ENCODE measurements around the gene COL19A1.

COL19A1 gene

DNA sequence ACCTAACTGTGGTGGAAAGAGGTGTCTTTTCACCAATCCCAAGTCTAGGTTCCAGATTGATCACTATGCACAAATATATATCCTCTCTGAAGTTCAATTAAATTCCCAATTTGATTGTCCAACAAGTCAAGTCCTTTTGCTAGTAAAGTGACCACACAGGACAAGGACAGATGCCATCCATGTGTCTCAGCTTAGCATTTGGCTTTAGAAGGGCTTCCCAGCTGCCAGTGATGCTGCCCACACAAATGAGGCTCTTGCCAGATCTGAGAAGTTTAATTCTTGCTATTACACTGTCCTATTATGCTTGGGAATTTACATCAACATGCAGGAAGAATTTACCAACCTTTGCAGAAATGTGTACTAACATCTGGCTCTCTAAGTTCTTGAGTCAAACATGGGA lies 328.1 kb downstream of the COL19A1 start:
- H3K27me3 Mint-ChIP-seq: peaks cover 7% of the 10 kb centered on the region
- no peaks in the 10 kb centered on the region for H3K4me1 Mint-ChIP-seq
- H3K27ac Mint-ChIP-seq: no peak overlapping the region
- H3K4me3 Mint-ChIP-seq: no peak overlapping the region
- H3K36me3 Mint-ChIP-seq: no peaks in the 10 kb centered on the region
- no peaks in the 10 kb centered on the region for H3K9me3 Mint-ChIP-seq

GRCh38 chr6:70196531-70196930 lies 330.2 kb downstream of the COL19A1 start:
- H3K4me1 Mint-ChIP-seq: no peaks in the 10 kb centered on the region
- H3K36me3 Mint-ChIP-seq: no peaks in the 10 kb centered on the region
- H3K4me3 Mint-ChIP-seq: no peak overlapping the region
- H3K27ac Mint-ChIP-seq: no peak overlapping the region
- H3K9me3 Mint-ChIP-seq: no peaks in the 10 kb centered on the region
- H3K27me3 Mint-ChIP-seq: peaks cover 7% of the 10 kb centered on the region

DNA sequence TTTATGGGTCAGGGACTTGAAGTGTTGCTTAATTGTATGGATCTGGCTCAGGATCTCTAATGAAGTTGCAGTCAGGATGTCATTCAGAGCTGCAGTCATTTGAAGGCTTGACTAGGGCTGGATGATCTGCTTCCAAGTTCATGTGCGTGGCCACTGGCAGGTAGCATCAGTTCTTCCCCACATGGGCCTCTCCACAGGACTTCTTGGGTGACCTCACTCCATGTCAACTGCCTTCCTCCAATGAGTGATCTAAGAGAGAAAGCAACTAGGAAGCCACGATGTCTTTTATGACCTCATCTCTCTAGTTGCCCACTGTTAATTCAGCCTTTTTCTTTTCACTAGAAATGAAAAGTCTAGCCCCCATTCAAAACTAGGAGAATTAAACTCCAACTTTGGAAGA lies 332.4 kb downstream of the COL19A1 start:
- Mint-ChIP-seq H3K36me3 (no peaks in the 10 kb centered on the region), H3K4me1 (no peaks in the 10 kb centered on the region), H3K4me3 (no peak overlapping the region)

DNA sequence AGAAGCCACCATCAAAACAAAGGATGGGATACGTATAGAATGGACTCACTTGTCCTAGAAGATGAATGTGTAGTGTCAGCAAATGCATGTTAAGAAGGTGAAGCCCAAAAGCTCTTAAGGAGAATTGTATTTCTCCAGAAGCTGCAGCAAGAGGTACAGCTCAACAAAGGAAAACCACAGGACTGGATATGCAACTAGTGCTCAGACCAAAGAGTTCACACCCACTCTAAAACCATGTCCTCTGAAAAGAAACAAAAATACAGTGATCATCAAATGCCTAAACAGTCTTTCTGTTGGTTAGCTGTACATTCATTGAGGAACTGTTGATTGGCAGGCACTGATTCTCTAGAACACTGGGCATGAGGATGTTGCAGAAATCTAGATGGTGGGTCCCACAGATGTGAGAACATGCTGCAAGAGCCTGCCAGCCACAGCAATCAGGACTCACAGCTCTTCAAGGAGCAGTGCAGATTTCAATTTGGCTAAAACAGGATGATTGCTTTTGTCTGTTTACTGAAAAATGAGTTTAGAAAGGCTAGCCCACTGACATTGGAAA lies 342.0 kb downstream of the COL19A1 start:
- no peak overlapping the region for H3K27ac Mint-ChIP-seq
- H3K27me3 Mint-ChIP-seq: peaks cover 5% of the 10 kb centered on the region
- no peaks in the 10 kb centered on the region for H3K36me3 Mint-ChIP-seq
- H3K4me3 Mint-ChIP-seq: no peak overlapping the region
- no peaks in the 10 kb centered on the region for H3K4me1 Mint-ChIP-seq
- no peaks in the 10 kb centered on the region for H3K9me3 Mint-ChIP-seq

More for the DNA sequence above, 332.4 kb downstream of the COL19A1 start:
- Mint-ChIP-seq H3K27ac (no peak overlapping the region), H3K9me3 (no peaks in the 10 kb centered on the region), H3K27me3 (peaks cover 5% of the 10 kb centered on the region)

- Mint-ChIP-seq H3K27ac (no peak overlapping the region), H3K4me3 (no peak overlapping the region), H3K36me3 (no peaks in the 10 kb centered on the region), H3K9me3 (no peaks in the 10 kb centered on the region), H3K4me1 (no peaks in the 10 kb centered on the region), H3K27me3 (peaks cover 2% of the 10 kb centered on the region)
Measured at GRCh38 chr6:70210462-70210861, 344.1 kb downstream of the COL19A1 start.

DNA sequence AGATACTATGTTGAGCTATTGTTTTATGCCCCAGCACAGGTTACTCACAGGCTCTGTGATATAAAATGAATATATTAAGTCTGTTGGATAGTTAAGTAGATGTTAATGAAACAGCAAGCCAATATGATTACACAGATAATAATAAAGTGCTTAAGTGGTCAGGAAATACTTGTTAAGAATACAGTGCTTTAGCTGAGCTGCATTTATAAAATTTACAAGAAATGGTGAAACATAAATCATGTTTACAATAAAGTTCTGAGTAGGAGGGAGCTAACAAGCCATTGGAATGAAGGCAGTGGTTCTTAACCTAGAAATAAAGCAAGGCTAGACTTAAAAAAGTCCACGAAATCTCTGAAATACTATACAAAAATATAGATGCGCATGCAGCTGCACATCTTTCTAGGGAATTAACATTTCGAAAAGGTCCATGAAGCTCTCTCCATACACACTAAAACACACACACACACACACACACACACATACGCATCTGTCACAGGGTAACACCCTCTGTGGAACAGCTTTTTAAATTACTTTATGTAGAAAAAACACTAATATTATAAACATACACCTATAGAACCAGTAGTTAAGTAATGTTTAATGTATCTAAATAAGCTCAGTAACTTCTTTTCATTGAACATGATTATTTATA lies 349.2 kb downstream of the COL19A1 start:
- Mint-ChIP-seq H3K27me3 (peaks cover 6% of the 10 kb centered on the region), H3K4me1 (no peaks in the 10 kb centered on the region)

GRCh38 chr6:70216767-70217166 lies 350.4 kb downstream of the COL19A1 start:
- Mint-ChIP-seq H3K27me3 (peaks cover 8% of the 10 kb centered on the region), H3K27ac (no peak overlapping the region), H3K4me3 (no peak overlapping the region), H3K9me3 (no peaks in the 10 kb centered on the region), H3K36me3 (no peaks in the 10 kb centered on the region), H3K4me1 (no peaks in the 10 kb centered on the region)

More for the DNA sequence above, 349.2 kb downstream of the COL19A1 start:
- Mint-ChIP-seq H3K9me3 (no peaks in the 10 kb centered on the region), H3K27ac (no peak overlapping the region), H3K36me3 (no peaks in the 10 kb centered on the region), H3K4me3 (no peak overlapping the region)

DNA sequence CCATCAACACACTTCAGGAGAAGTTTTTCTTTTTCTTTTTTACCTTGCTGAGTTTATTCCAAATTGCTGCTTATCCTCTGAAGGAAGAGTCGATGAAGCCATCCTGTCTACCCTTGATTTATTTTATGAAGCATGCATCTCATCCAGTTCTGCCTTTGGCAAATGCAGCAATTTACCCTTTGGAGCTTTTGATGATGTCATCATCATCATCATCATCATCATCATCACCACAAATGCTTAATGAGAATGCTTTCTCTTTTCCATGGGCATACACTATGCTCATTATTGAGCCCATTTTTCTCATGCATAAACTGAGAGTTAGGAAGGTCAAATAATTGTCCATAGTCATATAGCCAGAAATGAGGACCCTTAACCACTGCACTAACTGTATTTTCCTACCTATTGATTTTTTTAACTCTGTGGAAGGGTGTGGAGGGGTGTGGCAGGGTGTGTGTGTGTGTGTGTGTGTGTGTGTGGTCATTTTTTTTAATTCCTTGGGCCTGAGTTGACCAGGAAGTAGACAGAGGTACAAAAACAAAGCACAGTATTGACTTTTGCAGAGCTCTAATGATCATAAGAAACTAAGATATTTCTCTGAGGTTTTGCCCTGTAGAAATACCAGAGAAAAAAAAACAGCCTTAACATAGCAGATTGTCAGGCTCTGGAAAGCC lies 353.7 kb downstream of the COL19A1 start:
- Mint-ChIP-seq H3K9me3 (no peaks in the 10 kb centered on the region), H3K4me1 (no peaks in the 10 kb centered on the region), H3K27ac (no peak overlapping the region), H3K36me3 (no peaks in the 10 kb centered on the region), H3K27me3 (peaks cover 8% of the 10 kb centered on the region), H3K4me3 (no peak overlapping the region)

DNA sequence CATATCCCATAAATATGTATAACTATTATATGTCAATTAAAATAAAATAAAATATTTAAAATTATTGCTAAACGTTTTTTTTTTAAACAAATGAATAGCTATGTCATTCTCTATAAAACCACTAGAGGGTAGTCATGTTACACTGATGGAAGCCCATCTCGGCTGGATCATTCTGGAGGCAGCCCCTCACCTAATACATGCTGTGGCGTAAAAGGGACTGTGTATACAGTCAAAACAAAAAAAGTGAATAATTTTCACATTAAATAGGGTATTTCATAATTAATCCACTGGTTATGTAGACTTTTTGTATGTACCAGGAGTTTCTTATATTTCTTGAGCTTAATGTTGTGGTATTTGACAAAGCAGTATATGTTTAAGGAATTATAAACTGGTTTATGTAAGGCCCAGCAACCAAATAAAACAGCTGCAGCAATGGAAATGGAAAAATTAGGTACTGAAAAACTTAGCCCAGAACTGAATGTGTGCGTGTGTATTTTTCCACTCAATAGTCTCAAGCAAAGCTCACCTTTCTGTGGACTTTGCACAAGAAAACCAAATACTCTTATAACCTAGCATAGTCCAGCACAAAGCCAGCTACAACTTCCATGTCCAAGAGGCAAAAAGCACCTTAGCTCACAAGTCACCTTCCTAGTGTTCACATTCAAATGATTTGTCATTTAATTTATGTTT lies 354.8 kb downstream of the COL19A1 start:
- Mint-ChIP-seq H3K36me3 (no peaks in the 10 kb centered on the region), H3K27me3 (peaks cover 8% of the 10 kb centered on the region), H3K4me1 (no peaks in the 10 kb centered on the region), H3K27ac (no peak overlapping the region), H3K9me3 (no peaks in the 10 kb centered on the region), H3K4me3 (no peak overlapping the region)

DNA sequence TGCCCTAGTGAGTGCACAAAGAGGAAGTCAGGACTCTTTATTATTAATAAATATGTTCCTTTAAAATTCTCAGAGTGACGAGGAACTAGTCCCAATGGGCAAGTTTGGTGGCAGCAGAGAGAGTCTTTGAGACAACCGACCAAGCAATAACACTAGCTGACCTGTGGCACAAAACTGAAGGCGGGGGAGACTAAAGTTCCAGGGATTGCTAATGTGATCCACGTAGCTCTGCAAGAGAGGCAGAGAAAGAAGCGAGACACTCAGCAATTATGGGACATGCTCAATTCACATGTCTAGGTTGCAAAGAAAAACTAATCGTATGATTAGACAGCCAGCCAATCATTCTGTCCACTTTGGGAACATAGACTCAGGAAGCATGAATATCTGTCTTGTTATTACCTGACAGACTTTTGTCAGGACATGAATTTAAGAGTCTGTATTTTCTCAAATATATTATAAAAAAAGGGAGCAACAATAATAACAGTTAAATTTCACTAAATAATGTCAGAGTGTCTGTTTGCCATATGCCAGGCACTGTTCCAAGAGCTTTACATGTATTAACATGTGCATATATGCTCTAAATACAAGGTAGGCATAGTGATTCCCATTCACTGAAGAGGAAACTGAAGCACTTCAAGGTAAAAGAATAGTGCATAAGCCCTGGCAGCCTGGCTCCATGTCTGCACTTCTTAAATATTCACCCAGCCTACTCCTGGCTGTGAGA lies 355.5 kb downstream of the COL19A1 start:
- H3K27me3 Mint-ChIP-seq: peaks cover 8% of the 10 kb centered on the region
- H3K36me3 Mint-ChIP-seq: no peaks in the 10 kb centered on the region
- H3K4me1 Mint-ChIP-seq: no peaks in the 10 kb centered on the region
- no peak overlapping the region for H3K27ac Mint-ChIP-seq
- H3K4me3 Mint-ChIP-seq: no peak overlapping the region
- H3K9me3 Mint-ChIP-seq: no peaks in the 10 kb centered on the region

GRCh38 chr6:70222439-70222749 lies 356.0 kb downstream of the COL19A1 start:
- Mint-ChIP-seq H3K4me3 (no peak overlapping the region), H3K9me3 (no peaks in the 10 kb centered on the region), H3K36me3 (no peaks in the 10 kb centered on the region), H3K27me3 (peaks cover 8% of the 10 kb centered on the region), H3K27ac (no peak overlapping the region), H3K4me1 (no peaks in the 10 kb centered on the region)

- Mint-ChIP-seq H3K4me3 (no peak overlapping the region), H3K27me3 (peaks cover 3% of the 10 kb centered on the region), H3K27ac (no peak overlapping the region), H3K36me3 (no peaks in the 10 kb centered on the region), H3K4me1 (no peaks in the 10 kb centered on the region), H3K9me3 (no peaks in the 10 kb centered on the region)
Measured at GRCh38 chr6:70225055-70225454, 358.7 kb downstream of the COL19A1 start.

- no peaks in the 10 kb centered on the region for H3K4me1 Mint-ChIP-seq
- H3K27me3 Mint-ChIP-seq: peaks cover 1% of the 10 kb centered on the region
- H3K4me3 Mint-ChIP-seq: no peak overlapping the region
- H3K36me3 Mint-ChIP-seq: no peaks in the 10 kb centered on the region
- no peaks in the 10 kb centered on the region for H3K9me3 Mint-ChIP-seq
- no peak overlapping the region for H3K27ac Mint-ChIP-seq
Measured at GRCh38 chr6:70231311-70231710, 365.0 kb downstream of the COL19A1 start.

DNA sequence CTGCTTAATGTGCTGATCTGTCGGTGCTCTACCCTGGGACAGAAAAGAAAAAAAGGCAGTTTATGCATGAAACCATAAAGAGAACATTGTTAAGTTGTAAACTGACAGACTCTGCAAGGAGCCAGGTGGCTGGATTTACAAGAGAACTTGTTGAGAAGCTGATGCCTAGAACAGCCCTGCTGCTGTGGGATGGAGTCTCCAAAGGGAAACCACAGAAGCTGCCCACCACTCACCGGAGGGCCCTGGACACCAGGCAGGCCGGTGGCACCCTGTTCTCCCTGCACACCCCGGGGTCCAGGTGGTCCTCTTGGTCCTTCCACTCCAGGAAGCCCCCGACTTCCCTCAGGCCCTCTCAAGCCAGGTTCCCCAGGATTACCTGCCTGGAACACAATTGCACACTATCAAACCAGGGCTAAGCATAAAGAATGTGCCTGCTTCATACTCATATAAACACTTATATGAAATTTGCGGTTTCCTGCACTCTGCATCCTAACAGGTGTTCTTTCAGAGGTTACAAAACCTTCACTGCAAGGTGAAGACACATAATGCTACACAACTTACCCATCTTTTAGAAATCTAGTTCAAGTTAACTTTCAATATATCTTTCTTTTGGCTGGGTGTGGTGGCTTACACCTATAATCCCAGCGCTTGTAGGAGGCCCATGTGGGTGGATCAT lies 368.3 kb downstream of the COL19A1 start:
- Mint-ChIP-seq H3K27ac (no peak overlapping the region), H3K4me1 (no peaks in the 10 kb centered on the region), H3K4me3 (no peak overlapping the region), H3K9me3 (no peaks in the 10 kb centered on the region), H3K36me3 (no peaks in the 10 kb centered on the region), H3K27me3 (peaks cover 6% of the 10 kb centered on the region)

GRCh38 chr6:70236343-70236742 lies 370.0 kb downstream of the COL19A1 start:
- Mint-ChIP-seq H3K9me3 (no peaks in the 10 kb centered on the region), H3K27ac (no peak overlapping the region), H3K4me3 (no peak overlapping the region), H3K4me1 (no peaks in the 10 kb centered on the region), H3K36me3 (no peaks in the 10 kb centered on the region), H3K27me3 (peaks cover 6% of the 10 kb centered on the region)

All from activated naive CD4-positive, alpha-beta T cell treated with anti-CD3 and anti-CD28 coated beads, Interleukin-2, amount 50 U/mL, for 24 hours (primary cell).